ENCODE data around the gene TMPRSS11D. TPM values are rescaled to one million over a fixed set of nuclear protein-coding genes. Genes with fewer than 3 reads are reported as not detected.

TMPRSS11D gene
- total RNA-seq, result not detected in 2 replicates

GRCh38 chr4:67883902-67884301, at the start of gene TMPRSS11D:
Gene TMPRSS11D, minus strand, starts transcription at chr4:67884002. Its CDS starts 69 bp downstream, at chr4:67883933.
- intact Hi-C loops (cut with micrococcal nuclease), result no loop called here

GRCh38 chr4:67933038-67933437, 49.2 kb upstream of the TMPRSS11D start:
- intact Hi-C loops (cut with micrococcal nuclease), result no loop called here

GRCh38 chr4:67931256-67931655, 47.5 kb upstream of the TMPRSS11D start:
- intact Hi-C loops (cut with micrococcal nuclease), result no loop called here

- intact Hi-C loops (cut with micrococcal nuclease), result no loop called here
Measured at GRCh38 chr4:67929426-67929825, 45.6 kb upstream of the TMPRSS11D start.

GRCh38 chr4:67928546-67928945, 44.7 kb upstream of the TMPRSS11D start:
- intact Hi-C loops (cut with micrococcal nuclease), result no loop called here

- intact Hi-C loops (cut with micrococcal nuclease), result no loop called here
Measured at GRCh38 chr4:67927251-67927650, 43.4 kb upstream of the TMPRSS11D start.

GRCh38 chr4:67926485-67926884, 42.7 kb upstream of the TMPRSS11D start:
- intact Hi-C loops (cut with micrococcal nuclease), result no loop called here

- intact Hi-C loops (cut with micrococcal nuclease), result no loop called here
Measured at GRCh38 chr4:67922697-67923096, 38.9 kb upstream of the TMPRSS11D start.

GRCh38 chr4:67918428-67918827, 34.6 kb upstream of the TMPRSS11D start:
- intact Hi-C loops (cut with micrococcal nuclease), result no loop called here

- intact Hi-C loops (cut with micrococcal nuclease), result no loop called here
Measured at GRCh38 chr4:67915400-67915966, 31.7 kb upstream of the TMPRSS11D start.

- intact Hi-C loops (cut with micrococcal nuclease), result no loop called here
Measured at GRCh38 chr4:67912080-67912479, 28.3 kb upstream of the TMPRSS11D start.

GRCh38 chr4:67911638-67912037, 27.8 kb upstream of the TMPRSS11D start:
- intact Hi-C loops (cut with micrococcal nuclease), result no loop called here

- intact Hi-C loops (cut with micrococcal nuclease), result no loop called here
Measured at GRCh38 chr4:67911141-67911540, 27.3 kb upstream of the TMPRSS11D start.

- intact Hi-C loops (cut with micrococcal nuclease), result loop anchor here (1.0 kb wide), 1 partner anchor 361 kb away; no protein-coding TSS in a partner anchor
Measured at GRCh38 chr4:67910585-67910905, 26.7 kb upstream of the TMPRSS11D start.

GRCh38 chr4:67909905-67910584, 26.2 kb upstream of the TMPRSS11D start:
- intact Hi-C loops (cut with micrococcal nuclease), result loop anchor here (1.0 to 10.0 kb wide), 2 partner anchors 165 to 361 kb away; no protein-coding TSS in a partner anchor

- intact Hi-C loops (cut with micrococcal nuclease), result loop anchor here (10.0 kb wide), 1 partner anchor 163 kb away; no protein-coding TSS in a partner anchor
Measured at GRCh38 chr4:67907650-67908049, 23.8 kb upstream of the TMPRSS11D start.

- intact Hi-C loops (cut with micrococcal nuclease), result no loop called here
Measured at GRCh38 chr4:67899096-67899495, 15.3 kb upstream of the TMPRSS11D start.

- intact Hi-C loops (cut with micrococcal nuclease), result no loop called here
Measured at GRCh38 chr4:67897686-67898085, 13.9 kb upstream of the TMPRSS11D start.

- intact Hi-C loops (cut with micrococcal nuclease), result no loop called here
Measured at GRCh38 chr4:67896421-67897065, 12.7 kb upstream of the TMPRSS11D start.

GRCh38 chr4:67894659-67895058, 10.9 kb upstream of the TMPRSS11D start:
- intact Hi-C loops (cut with micrococcal nuclease), result no loop called here

GRCh38 chr4:67892905-67893304, 9.1 kb upstream of the TMPRSS11D start:
- intact Hi-C loops (cut with micrococcal nuclease), result no loop called here

GRCh38 chr4:67892253-67892652, 8.5 kb upstream of the TMPRSS11D start:
- intact Hi-C loops (cut with micrococcal nuclease), result no loop called here

GRCh38 chr4:67891645-67892044, 7.8 kb upstream of the TMPRSS11D start:
- intact Hi-C loops (cut with micrococcal nuclease), result no loop called here

Data from T-helper 2 cell treated with Interferon-gamma antibody and Interleukin-4, amounts not matched to agents 100 ng/mL and 5 ng/mL, for 36 hours (primary cell).